ENCODE measurements around the gene DFFA. TPM values are rescaled to one million over a fixed set of nuclear protein-coding genes. Genes with fewer than 3 reads are reported as not detected.

Gene DFFA
- total RNA-seq, 1 donor from 2014 or later: 58.5 TPM

DNA sequence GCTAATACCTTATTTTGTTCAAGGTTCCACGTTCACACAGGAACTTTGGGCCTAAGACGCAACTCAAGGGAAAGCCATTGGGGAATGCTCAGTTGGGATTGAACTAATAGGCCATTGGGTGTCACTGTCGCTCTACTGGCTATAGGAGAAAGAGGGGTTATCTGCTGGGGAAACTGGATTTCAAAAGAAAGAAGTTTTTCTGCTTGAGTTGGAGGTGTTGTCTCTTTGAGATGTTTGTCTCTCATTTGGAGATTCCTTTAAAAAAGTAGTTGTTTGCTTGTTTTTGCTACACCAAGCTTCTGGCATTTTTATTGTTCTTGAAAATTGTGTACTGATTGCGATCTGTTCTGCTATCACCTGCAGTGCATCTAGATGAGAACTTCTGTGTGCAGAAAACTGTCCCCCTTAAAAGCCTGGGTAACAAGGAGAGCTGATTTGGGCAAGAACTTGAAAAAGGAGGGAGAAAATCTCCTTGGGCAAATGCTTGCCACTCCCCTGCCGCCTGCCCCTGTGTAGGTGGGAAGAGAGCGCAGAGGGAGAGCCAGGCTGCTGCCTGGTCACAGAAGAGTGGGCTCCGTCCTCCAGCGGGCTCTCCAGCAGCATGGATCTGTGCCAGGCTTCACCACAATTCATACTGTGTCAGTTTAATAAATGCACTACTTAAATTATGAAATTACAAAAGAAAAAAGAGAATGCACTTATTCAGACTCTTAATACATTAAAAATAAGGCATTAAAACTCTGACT, 42.3 kb upstream of the DFFA start:
- Histone ChIP-seq H3K4me3 (no peak overlapping the region), H3K9me3 (ENCODE audit: low read depth) (no peaks in the 10 kb centered on the region), H3K36me3 (no peaks in the 10 kb centered on the region), H3K4me1 (peaks cover 42% of the 10 kb centered on the region), H3K27me3 (no peaks in the 10 kb centered on the region), H3K4me2 (no peak overlapping the region), H4K20me1 (ENCODE audit: low read depth) (peaks cover 83% of the 10 kb centered on the region), H3K27ac (no peak overlapping the region), H3K79me2 (ENCODE audit: low read depth) (peaks cover 76% of the 10 kb centered on the region), H2AFZ (replicated peaks) (no peak overlapping the region), H3F3A (ENCODE audit: low read depth) (peaks cover 24% of the 10 kb centered on the region), H3K9ac (no peak overlapping the region)
- DNase-seq (ENCODE audit: low spot score): peak; percentile 76
- Mint-ChIP-seq H3K4me1 (peaks cover 85% of the 10 kb centered on the region), H3K4me3 (no peak overlapping the region), H3K27ac (no peak overlapping the region), H3K36me3 (peaks cover 2% of the 10 kb centered on the region), H3K9me3 (no peaks in the 10 kb centered on the region), H3K27me3 (ENCODE audit: insufficient read depth, low read depth) (peaks cover 8% of the 10 kb centered on the region)
- TF ChIP-seq, protein P1, sequence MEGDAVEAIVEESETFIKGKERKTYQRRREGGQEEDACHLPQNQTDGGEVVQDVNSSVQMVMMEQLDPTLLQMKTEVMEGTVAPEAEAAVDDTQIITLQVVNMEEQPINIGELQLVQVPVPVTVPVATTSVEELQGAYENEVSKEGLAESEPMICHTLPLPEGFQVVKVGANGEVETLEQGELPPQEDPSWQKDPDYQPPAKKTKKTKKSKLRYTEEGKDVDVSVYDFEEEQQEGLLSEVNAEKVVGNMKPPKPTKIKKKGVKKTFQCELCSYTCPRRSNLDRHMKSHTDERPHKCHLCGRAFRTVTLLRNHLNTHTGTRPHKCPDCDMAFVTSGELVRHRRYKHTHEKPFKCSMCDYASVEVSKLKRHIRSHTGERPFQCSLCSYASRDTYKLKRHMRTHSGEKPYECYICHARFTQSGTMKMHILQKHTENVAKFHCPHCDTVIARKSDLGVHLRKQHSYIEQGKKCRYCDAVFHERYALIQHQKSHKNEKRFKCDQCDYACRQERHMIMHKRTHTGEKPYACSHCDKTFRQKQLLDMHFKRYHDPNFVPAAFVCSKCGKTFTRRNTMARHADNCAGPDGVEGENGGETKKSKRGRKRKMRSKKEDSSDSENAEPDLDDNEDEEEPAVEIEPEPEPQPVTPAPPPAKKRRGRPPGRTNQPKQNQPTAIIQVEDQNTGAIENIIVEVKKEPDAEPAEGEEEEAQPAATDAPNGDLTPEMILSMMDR (IDR thresholded peaks at IDR 0.05): peak; percentile 76
- TF ChIP-seq EZH2 (IDR thresholded peaks at IDR 0.05): no peak

DNA sequence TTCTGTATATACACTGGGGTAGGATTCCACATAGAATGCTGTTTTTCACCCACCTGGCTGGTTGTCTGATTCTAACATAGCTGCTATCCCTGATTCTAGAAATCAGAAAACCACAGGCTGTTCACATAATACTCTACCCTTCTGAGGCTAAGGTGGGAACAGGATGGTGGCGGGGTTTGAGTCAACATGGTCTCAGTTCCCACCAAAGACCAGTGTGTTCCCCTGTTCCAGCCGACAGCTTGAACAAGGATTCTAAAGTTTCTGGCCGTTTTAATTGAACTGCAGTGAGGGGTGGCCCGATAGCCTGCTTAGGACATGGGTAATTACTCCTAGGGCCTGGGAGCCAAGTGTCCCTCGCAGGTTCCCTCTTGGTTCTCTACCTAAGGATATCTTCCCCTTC, 40.9 kb upstream of the DFFA start:
- Mint-ChIP-seq H3K4me1 (peaks cover 84% of the 10 kb centered on the region), H3K36me3 (peaks cover 4% of the 10 kb centered on the region), H3K4me3 (no peak overlapping the region), H3K27me3 (ENCODE audit: insufficient read depth, low read depth) (peaks cover 8% of the 10 kb centered on the region), H3K27ac (no peak overlapping the region), H3K9me3 (no peaks in the 10 kb centered on the region)
- Histone ChIP-seq H3K4me3 (no peak overlapping the region), H3K36me3 (no peaks in the 10 kb centered on the region), H3K9ac (no peak overlapping the region), H3K27ac (no peak overlapping the region), H3K27me3 (no peaks in the 10 kb centered on the region), H3K4me2 (no peak overlapping the region), H3K9me3 (ENCODE audit: low read depth) (no peaks in the 10 kb centered on the region), H3K79me2 (ENCODE audit: low read depth) (peaks cover 79% of the 10 kb centered on the region), H4K20me1 (ENCODE audit: low read depth) (peaks cover 83% of the 10 kb centered on the region), H2AFZ (replicated peaks) (no peak overlapping the region), H3F3A (ENCODE audit: low read depth) (peaks cover 19% of the 10 kb centered on the region), H3K4me1 (peaks cover 41% of the 10 kb centered on the region)
- no peak for TF ChIP-seq EZH2 (IDR thresholded peaks at IDR 0.05)
- TF ChIP-seq EZH2phosphoT487 (IDR thresholded peaks at IDR 0.05): no peak
- TF ChIP-seq, protein P1 (IDR thresholded peaks at IDR 0.05): no peak
- no peak for DNase-seq (ENCODE audit: low spot score)

DNA sequence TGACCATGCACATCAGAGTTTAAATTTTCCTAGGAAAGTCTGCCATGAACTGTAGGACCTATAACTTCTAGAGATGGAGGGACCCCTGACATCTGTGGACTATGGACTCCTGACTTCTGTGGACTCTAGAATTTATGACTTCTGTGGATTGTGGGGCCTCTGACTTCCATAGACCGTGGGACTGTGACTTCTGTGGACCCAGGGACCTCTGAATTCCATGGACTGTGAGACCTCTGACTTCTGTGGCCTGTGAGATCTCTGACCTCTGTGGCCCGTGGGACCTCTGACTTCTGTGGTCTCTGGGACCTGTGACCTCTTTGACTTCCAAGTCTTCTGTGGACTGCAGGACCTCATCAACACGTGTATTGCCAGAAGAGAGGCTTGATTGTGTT, 39.2 kb upstream of the DFFA start:
- no peaks in the 10 kb centered on the region for H3K36me3 ChIP-seq
- TF ChIP-seq EZH2 (IDR thresholded peaks at IDR 0.05) (no peak), EZH2phosphoT487 (IDR thresholded peaks at IDR 0.05) (no peak)
- TF ChIP-seq, protein P1 (IDR thresholded peaks at IDR 0.05): no peak
- H3K4me3 ChIP-seq: no peak overlapping the region
- Mint-ChIP-seq H3K9me3 (no peaks in the 10 kb centered on the region), H3K27me3 (ENCODE audit: insufficient read depth, low read depth) (peaks cover 8% of the 10 kb centered on the region), H3K27ac (no peak overlapping the region), H3K36me3 (peaks cover 4% of the 10 kb centered on the region), H3K4me3 (no peak overlapping the region), H3K4me1 (peaks cover 80% of the 10 kb centered on the region)
- no peak overlapping the region for H2AFZ ChIP-seq (replicated peaks)
- peaks cover 83% of the 10 kb centered on the region for H4K20me1 ChIP-seq (ENCODE audit: low read depth)
- H3K9ac ChIP-seq: no peak overlapping the region
- peaks cover 32% of the 10 kb centered on the region for H3K4me1 ChIP-seq
- no peaks in the 10 kb centered on the region for H3K9me3 ChIP-seq (ENCODE audit: low read depth)
- no peak for DNase-seq (ENCODE audit: low spot score)
- no peaks in the 10 kb centered on the region for H3K27me3 ChIP-seq
- peaks cover 29% of the 10 kb centered on the region for H3F3A ChIP-seq (ENCODE audit: low read depth)
- peaks cover 71% of the 10 kb centered on the region for H3K79me2 ChIP-seq (ENCODE audit: low read depth)
- H3K4me2 ChIP-seq: no peak overlapping the region
- H3K27ac ChIP-seq: no peak overlapping the region

All from neural progenitor cell (in vitro differentiated cells).